Measurements from ENCODE around the gene SLC27A2. TPM values are rescaled to one million over a fixed set of nuclear protein-coding genes. Genes with fewer than 3 reads are reported as not detected.

The SLC27A2 gene
- total RNA-seq, 3 donors from 2014 or later (not counting 1 experiment from before 2014, with no cell fraction given), result 0.47 to 2.7 (median 0.50) TPM

DNA sequence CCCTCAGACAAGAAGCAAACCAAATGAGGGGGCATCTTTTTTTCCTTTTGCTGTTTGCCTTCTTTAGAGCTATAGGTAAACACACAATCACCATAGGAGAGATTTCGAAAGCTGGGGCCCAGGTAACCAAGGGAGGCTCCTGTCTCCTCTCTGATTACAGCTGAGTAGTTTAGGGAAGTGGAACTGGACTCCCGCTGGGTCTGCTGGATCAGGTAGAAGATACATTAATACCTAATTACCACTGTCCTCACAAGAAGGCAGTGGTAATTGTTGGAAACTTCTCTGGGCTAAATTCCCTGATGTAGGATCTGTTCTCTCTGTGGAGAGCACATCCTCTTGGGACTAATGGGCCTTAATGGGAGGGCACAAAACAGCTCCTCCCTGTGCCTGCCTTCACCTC, 50.8 kb downstream of the SLC27A2 start:
- ATAC-seq (no peak), DNase-seq (no peak)
- Mint-ChIP-seq H3K27ac (no peak overlapping the region), H3K9me3 (no peaks in the 10 kb centered on the region), H3K4me1 (no peaks in the 10 kb centered on the region), H3K4me3 (no peak overlapping the region), H3K27me3 (ENCODE audit: low read depth in 2 of 2) (no peaks in the 10 kb centered on the region), H3K36me3 (no peaks in the 10 kb centered on the region)
- Histone ChIP-seq H3K9me3 (ENCODE audit: control insufficient read depth, insufficient read depth, low read length) (no peaks in the 10 kb centered on the region), H3K36me3 (ENCODE audit: control insufficient read depth, insufficient read depth, low read length) (no peaks in the 10 kb centered on the region), H3K27me3 (ENCODE audit: control insufficient read depth, insufficient read depth, low read length) (no peaks in the 10 kb centered on the region), H3K4me3 (ENCODE audit: low read length) (no peak overlapping the region), H3K27ac (ENCODE audit: low read length) (no peak overlapping the region), H3K4me1 (ENCODE audit: control insufficient read depth, insufficient read depth, low read length) (no peaks in the 10 kb centered on the region)
- no CpG with 5 or more reads among the region's 2 CpGs for WGBS (ENCODE audit: insufficient coverage)
- intact Hi-C loops (cut with micrococcal nuclease), result no loop called here
- TF ChIP-seq, protein P1, sequence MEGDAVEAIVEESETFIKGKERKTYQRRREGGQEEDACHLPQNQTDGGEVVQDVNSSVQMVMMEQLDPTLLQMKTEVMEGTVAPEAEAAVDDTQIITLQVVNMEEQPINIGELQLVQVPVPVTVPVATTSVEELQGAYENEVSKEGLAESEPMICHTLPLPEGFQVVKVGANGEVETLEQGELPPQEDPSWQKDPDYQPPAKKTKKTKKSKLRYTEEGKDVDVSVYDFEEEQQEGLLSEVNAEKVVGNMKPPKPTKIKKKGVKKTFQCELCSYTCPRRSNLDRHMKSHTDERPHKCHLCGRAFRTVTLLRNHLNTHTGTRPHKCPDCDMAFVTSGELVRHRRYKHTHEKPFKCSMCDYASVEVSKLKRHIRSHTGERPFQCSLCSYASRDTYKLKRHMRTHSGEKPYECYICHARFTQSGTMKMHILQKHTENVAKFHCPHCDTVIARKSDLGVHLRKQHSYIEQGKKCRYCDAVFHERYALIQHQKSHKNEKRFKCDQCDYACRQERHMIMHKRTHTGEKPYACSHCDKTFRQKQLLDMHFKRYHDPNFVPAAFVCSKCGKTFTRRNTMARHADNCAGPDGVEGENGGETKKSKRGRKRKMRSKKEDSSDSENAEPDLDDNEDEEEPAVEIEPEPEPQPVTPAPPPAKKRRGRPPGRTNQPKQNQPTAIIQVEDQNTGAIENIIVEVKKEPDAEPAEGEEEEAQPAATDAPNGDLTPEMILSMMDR (IDR thresholded peaks at IDR 0.05), result no peak

DNA sequence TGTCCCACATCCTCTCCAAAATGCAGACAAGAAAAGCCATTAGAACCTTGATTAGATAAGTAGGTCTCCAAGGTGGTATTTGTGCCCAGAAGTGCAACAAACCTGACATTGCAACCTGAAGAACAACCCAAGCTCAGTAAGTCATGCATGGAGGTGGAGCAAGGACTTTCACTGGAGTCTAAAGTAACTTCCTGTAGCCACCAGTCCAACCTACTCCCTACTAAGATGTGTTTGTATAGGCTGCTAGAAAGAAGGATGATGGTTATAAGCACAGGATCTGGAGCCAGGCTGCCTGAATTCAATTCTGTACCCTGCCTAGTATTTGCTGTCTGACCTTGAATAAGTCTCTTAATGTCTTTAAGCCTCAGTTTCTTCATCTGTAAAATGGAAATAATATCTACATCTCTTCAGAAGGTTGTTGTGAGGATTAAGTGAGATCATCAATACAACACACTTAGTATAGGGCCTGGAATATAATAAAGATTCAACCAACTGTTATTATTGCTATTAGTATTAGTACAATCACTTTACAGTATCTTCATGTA, 51.3 kb downstream of the SLC27A2 start:
- DNase-seq (no peak), ATAC-seq (no peak)
- no peaks in the 10 kb centered on the region for H3K36me3 Mint-ChIP-seq
- intact Hi-C loops (cut with micrococcal nuclease), result no loop called here
- no peaks in the 10 kb centered on the region for H3K27me3 Mint-ChIP-seq (ENCODE audit: low read depth in 2 of 2)
- no peaks in the 10 kb centered on the region for H3K9me3 Mint-ChIP-seq
- no peak overlapping the region for H3K27ac ChIP-seq (ENCODE audit: low read length)
- no peaks in the 10 kb centered on the region for H3K4me1 ChIP-seq (ENCODE audit: control insufficient read depth, insufficient read depth, low read length)
- no peaks in the 10 kb centered on the region for H3K27me3 ChIP-seq (ENCODE audit: control insufficient read depth, insufficient read depth, low read length)
- no peaks in the 10 kb centered on the region for H3K9me3 ChIP-seq (ENCODE audit: control insufficient read depth, insufficient read depth, low read length)
- TF ChIP-seq, protein P1 (IDR thresholded peaks at IDR 0.05), result no peak
- no peaks in the 10 kb centered on the region for H3K4me1 Mint-ChIP-seq
- H3K27ac Mint-ChIP-seq, result no peak overlapping the region
- H3K4me3 Mint-ChIP-seq, result no peak overlapping the region
- H3K4me3 ChIP-seq (ENCODE audit: low read length), result no peak overlapping the region
- H3K36me3 ChIP-seq (ENCODE audit: control insufficient read depth, insufficient read depth, low read length), result no peaks in the 10 kb centered on the region

DNA sequence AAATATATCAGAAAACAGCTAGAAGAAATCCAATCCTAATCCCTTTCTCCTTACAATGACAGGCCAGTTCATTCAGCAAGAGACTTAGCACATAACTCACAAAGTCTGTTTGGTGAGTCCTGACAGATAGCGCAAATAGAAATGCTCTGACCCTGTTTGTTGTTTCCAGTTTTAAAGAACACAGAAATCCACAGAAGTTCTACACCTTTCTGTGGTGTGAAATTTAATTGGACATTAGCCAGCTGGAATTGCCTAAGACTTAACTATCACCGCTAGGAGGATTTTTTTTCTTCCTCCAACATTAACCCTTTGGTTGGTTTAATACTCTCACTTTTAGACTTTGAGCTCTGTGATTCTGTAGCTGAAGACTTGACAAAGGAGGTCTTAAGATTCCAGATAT, 52.8 kb downstream of the SLC27A2 start:
- Histone ChIP-seq H3K27me3 (ENCODE audit: control insufficient read depth, insufficient read depth, low read length) (no peaks in the 10 kb centered on the region), H3K4me1 (ENCODE audit: control insufficient read depth, insufficient read depth, low read length) (no peaks in the 10 kb centered on the region), H3K9me3 (ENCODE audit: control insufficient read depth, insufficient read depth, low read length) (no peaks in the 10 kb centered on the region), H3K4me3 (ENCODE audit: low read length) (no peak overlapping the region), H3K27ac (ENCODE audit: low read length) (no peak overlapping the region), H3K36me3 (ENCODE audit: control insufficient read depth, insufficient read depth, low read length) (no peaks in the 10 kb centered on the region)
- H3K36me3 Mint-ChIP-seq, result no peaks in the 10 kb centered on the region
- intact Hi-C loops (cut with micrococcal nuclease), result no loop called here
- WGBS (ENCODE audit: insufficient coverage), result 100% methylated on average over 1 of the region's 2 CpGs
- ATAC-seq (no peak), DNase-seq (no peak)
- no peaks in the 10 kb centered on the region for H3K27me3 Mint-ChIP-seq (ENCODE audit: low read depth in 2 of 2)
- TF ChIP-seq, protein P1 (IDR thresholded peaks at IDR 0.05), result no peak
- H3K4me3 Mint-ChIP-seq, result no peak overlapping the region
- no peak overlapping the region for H3K27ac Mint-ChIP-seq
- H3K4me1 Mint-ChIP-seq, result no peaks in the 10 kb centered on the region
- no peaks in the 10 kb centered on the region for H3K9me3 Mint-ChIP-seq

DNA sequence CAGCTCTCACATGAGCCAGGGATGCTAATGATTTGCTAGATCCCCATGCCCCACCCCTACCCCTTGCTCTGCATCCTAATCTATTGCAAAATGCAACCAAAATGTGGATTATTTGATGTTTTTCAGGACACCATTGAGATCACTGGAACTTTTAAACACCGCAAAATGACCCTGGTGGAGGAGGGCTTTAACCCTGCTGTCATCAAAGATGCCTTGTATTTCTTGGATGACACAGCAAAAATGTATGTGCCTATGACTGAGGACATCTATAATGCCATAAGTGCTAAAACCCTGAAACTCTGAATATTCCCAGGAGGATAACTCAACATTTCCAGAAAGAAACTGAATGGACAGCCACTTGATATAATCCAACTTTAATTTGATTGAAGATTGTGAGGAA, 53.8 kb downstream of the SLC27A2 start:
- ATAC-seq, result no peak
- WGBS (ENCODE audit: insufficient coverage), result 88% methylated on average over 1 of the region's 1 CpG
- intact Hi-C loops (cut with micrococcal nuclease), result no loop called here

More for the DNA sequence above, 53.8 kb downstream of the SLC27A2 start:
- Histone ChIP-seq H3K27ac (ENCODE audit: low read length) (no peak overlapping the region), H3K4me3 (ENCODE audit: low read length) (no peak overlapping the region), H3K36me3 (ENCODE audit: control insufficient read depth, insufficient read depth, low read length) (no peaks in the 10 kb centered on the region), H3K9me3 (ENCODE audit: control insufficient read depth, insufficient read depth, low read length) (no peaks in the 10 kb centered on the region), H3K4me1 (ENCODE audit: control insufficient read depth, insufficient read depth, low read length) (no peaks in the 10 kb centered on the region), H3K27me3 (ENCODE audit: control insufficient read depth, insufficient read depth, low read length) (no peaks in the 10 kb centered on the region)
- TF ChIP-seq, protein P1 (IDR thresholded peaks at IDR 0.05), result no peak
- H3K27me3 Mint-ChIP-seq (ENCODE audit: low read depth in 2 of 2), result no peaks in the 10 kb centered on the region
- no peaks in the 10 kb centered on the region for H3K4me1 Mint-ChIP-seq
- H3K9me3 Mint-ChIP-seq, result no peaks in the 10 kb centered on the region
- H3K4me3 Mint-ChIP-seq, result no peak overlapping the region
- no peak for DNase-seq
- H3K36me3 Mint-ChIP-seq, result no peaks in the 10 kb centered on the region
- no peak overlapping the region for H3K27ac Mint-ChIP-seq
